Tibial nerve (tissue), 4 donors: ENCODE data around the gene RPL7L1. TPM values are rescaled to one million over a fixed set of nuclear protein-coding genes. Genes with fewer than 3 reads are reported as not detected.
"Not testable (repeated sequence)": the region's sequence is repeated elsewhere in the genome, so short reads cannot be mapped to it uniquely, and the experiment has no call there.

Experiments used
- DNase-seq, 2 donors: peaks; one replicate each; pipeline ENCODE4 v3.0.0-alpha.2; 2019; ENCODE audit warnings: low spot score in 2 of 2
- H3K27ac ChIP-seq, 4 donors: fragments of 200-600 bp; sonication (generic) in 3 of 4; one replicate each; pipeline ENCODE4 v1.5.1; 2017 to 2019; ENCODE audit warnings: mild to moderate bottlenecking in 1 of 4
- H3K27me3 ChIP-seq, 2 donors: fragments of 200-600 bp; sonication (generic) in 1 of 2; one replicate each; pipeline versions ENCODE4 v1.5.1 to v1.6.0; 2017 to 2019
- H3K36me3 ChIP-seq, 3 donors: fragments of 200-600 bp; sonication (generic); one replicate each; pipeline ENCODE4 v1.5.1; 2018 to 2019
- H3K4me1 ChIP-seq, 4 donors: fragments of 200-600 bp; sonication (generic) in 3 of 4; one replicate each; pipeline ENCODE4 v1.5.1; 2017 to 2019
- H3K4me3 ChIP-seq, 4 donors: fragments of 200-600 bp; sonication (generic) in 3 of 4; one replicate each; pipeline ENCODE4 v1.5.1; 2017 to 2019; ENCODE audit warnings: mild to moderate bottlenecking in 1 of 4, moderate library complexity in 1 of 4
- H3K9me3 ChIP-seq, 4 donors: fragments of 200-600 bp; sonication (generic) in 3 of 4; one replicate each; pipeline ENCODE4 v1.5.1; 2017 to 2019
- CTCF ChIP-seq, 5 experiments: fragments of 200-600 bp in 3 of 5; fragments of 450-650 bp in 2 of 5; sonication (generic) in 3 of 5; IDR thresholded peaks; one replicate each; pipeline ENCODE4 v1.5.1; 2016 to 2019; ENCODE audit warnings: antibody characterized with exemption in 5 of 5, mild to moderate bottlenecking in 3 of 5, moderate library complexity in 2 of 5
- EP300 ChIP-seq, 2 donors: sonication (generic); formaldehyde crosslinking; IDR thresholded peaks; one replicate each; pipeline ENCODE4 v1.6.1; 2017; ENCODE audit warnings: antibody characterized with exemption in 2 of 2, mild to moderate bottlenecking in 1 of 2
- POLR2A ChIP-seq, 2 donors: fragments of 450-650 bp; IDR thresholded peaks; one replicate each; pipeline ENCODE4 v1.6.1; 2017; ENCODE audit warnings: antibody characterized with exemption in 2 of 2, mild to moderate bottlenecking in 2 of 2, moderate library complexity in 2 of 2
- WGBS, 2 donors: methylation state at CpG; one replicate each; pipeline ENCODE4 v1.1.5; 2018; 5-methylcytosine and 5-hydroxymethylcytosine counted together
- total RNA-seq, 4 donors: library from RNA; depleted of rRNA; stranded (reverse); fragments of >200 nt; gene quantifications; one replicate each; pipeline ENCODE4 v1.1.0, GENCODE V29; 2016

Gene RPL7L1
- total RNA-seq, 4 donors from 2014 or later = 59.0 to 89.2 (median 83.7) TPM

GRCh38 chr6:42885702-42886101, 6.3 kb downstream of the RPL7L1 start:
- DNase-seq = no peak
- H3K4me1 ChIP-seq = peaks cover 0 to 42% (median 8%) of the 10 kb centered on the region in 4 donors
- TF ChIP-seq CTCF (IDR thresholded peaks at IDR 0.05) (no peak), POLR2A (IDR thresholded peaks at IDR 0.05) (no peak), EP300 (IDR thresholded peaks at IDR 0.05) (no peak)
- H3K4me3 ChIP-seq = no peak overlapping the region
- no peaks in the 10 kb centered on the region for H3K9me3 ChIP-seq
- WGBS, 2 donors = 73 to 82% methylated on average over 4 of the region's 4 CpGs
- H3K27me3 ChIP-seq = no peaks in the 10 kb centered on the region
- H3K36me3 ChIP-seq = peaks cover 6 to 69% (median 24%) of the 10 kb centered on the region in 3 donors
- no peak overlapping the region for H3K27ac ChIP-seq

GRCh38 chr6:42888201-42888600, 8.8 kb downstream of the RPL7L1 start:
- Histone ChIP-seq H3K36me3 (peaks cover 2 to 53% (median 24%) of the 10 kb centered on the region in 3 donors), H3K4me1 (peaks cover 0 to 23% (median 6%) of the 10 kb centered on the region in 4 donors)
- not testable (repeated sequence) for H3K4me3 ChIP-seq, H3K27ac ChIP-seq, DNase-seq, H3K27me3 ChIP-seq, H3K9me3 ChIP-seq
- WGBS, 2 donors = 88 to 98% methylated on average over 4 of the region's 4 CpGs

GRCh38 chr6:42889815-42890214, 10.4 kb downstream of the RPL7L1 start:
- Histone ChIP-seq H3K4me3 (peak overlapping the region; percentile 58 to 85 (median 72)), H3K27me3 (no peaks in the 10 kb centered on the region), H3K9me3 (no peaks in the 10 kb centered on the region), H3K4me1 (peaks cover 0 to 16% (median 6%) of the 10 kb centered on the region in 4 donors), H3K27ac (peak overlapping the region in 3 of 4 donors; percentile 81 to 92 (median 86)), H3K36me3 (peaks cover 0 to 37% (median 9%) of the 10 kb centered on the region in 3 donors)
- no peak for TF ChIP-seq POLR2A (IDR thresholded peaks at IDR 0.05)
- TF ChIP-seq CTCF (IDR thresholded peaks at IDR 0.05) = no peak
- no peak for TF ChIP-seq EP300 (IDR thresholded peaks at IDR 0.05)
- no peak for DNase-seq
- WGBS, 2 donors = 50 to 60% methylated on average over 4 of the region's 4 CpGs

GRCh38 chr6:42890311-42891198, 11.1 kb downstream of the RPL7L1 start:
- H3K27ac ChIP-seq = peak overlapping the region; percentile 6 to 92 (median 84)
- WGBS, 2 donors = 0% methylated on average over 45 to 63 of the region's 63 CpGs
- H3K27me3 ChIP-seq = no peaks in the 10 kb centered on the region
- TF ChIP-seq EP300 (IDR thresholded peaks at IDR 0.05) = peak; percentile 54 to 88
- TF ChIP-seq POLR2A (IDR thresholded peaks at IDR 0.05) = peak; percentile 12 to 55
- TF ChIP-seq CTCF (IDR thresholded peaks at IDR 0.05) = peak in 1 of 5 experiments; percentile 27
- H3K4me3 ChIP-seq = peak overlapping the region; percentile 58 to 85 (median 72)
- H3K4me1 ChIP-seq = peaks cover 0 to 16% (median 6%) of the 10 kb centered on the region in 4 donors
- peak; percentile 77 to 90 for DNase-seq
- H3K36me3 ChIP-seq = peaks cover 0 to 30% (median 2%) of the 10 kb centered on the region in 3 donors
- no peaks in the 10 kb centered on the region for H3K9me3 ChIP-seq

GRCh38 chr6:42891199-42891722, 11.8 kb downstream of the RPL7L1 start:
- Histone ChIP-seq H3K4me3 (peak overlapping the region; percentile 58 to 85 (median 72)), H3K36me3 (peaks cover 0 to 23% (median 0%) of the 10 kb centered on the region in 3 donors), H3K27me3 (no peaks in the 10 kb centered on the region), H3K9me3 (no peaks in the 10 kb centered on the region), H3K4me1 (peaks cover 0 to 16% (median 6%) of the 10 kb centered on the region in 4 donors), H3K27ac (peak overlapping the region; percentile 6 to 92 (median 84))
- TF ChIP-seq EP300 (IDR thresholded peaks at IDR 0.05) (no peak), CTCF (IDR thresholded peaks at IDR 0.05) (no peak), POLR2A (IDR thresholded peaks at IDR 0.05) (no peak)
- DNase-seq = no peak
- 37 to 44% methylated on average over 17 of the region's 17 CpGs for WGBS, 2 donors

- 52% methylated on average over 19 of the region's 19 CpGs for WGBS, 2 donors
- H3K4me3 ChIP-seq, H3K27me3 ChIP-seq, H3K36me3 ChIP-seq, H3K9me3 ChIP-seq, DNase-seq: not testable (repeated sequence)
- H3K27ac ChIP-seq = peak overlapping the region in 1 of 4 donors; percentile 30
- peaks cover 0 to 14% (median 6%) of the 10 kb centered on the region in 4 donors for H3K4me1 ChIP-seq
Measured at GRCh38 chr6:42894041-42894828, 14.8 kb downstream of the RPL7L1 start.
